Measurements from ENCODE around the gene SELENOI.
"Not testable (repeated sequence)": the region's sequence is repeated elsewhere in the genome, so short reads cannot be mapped to it uniquely, and the experiment has no call there.

SELENOI gene

DNA sequence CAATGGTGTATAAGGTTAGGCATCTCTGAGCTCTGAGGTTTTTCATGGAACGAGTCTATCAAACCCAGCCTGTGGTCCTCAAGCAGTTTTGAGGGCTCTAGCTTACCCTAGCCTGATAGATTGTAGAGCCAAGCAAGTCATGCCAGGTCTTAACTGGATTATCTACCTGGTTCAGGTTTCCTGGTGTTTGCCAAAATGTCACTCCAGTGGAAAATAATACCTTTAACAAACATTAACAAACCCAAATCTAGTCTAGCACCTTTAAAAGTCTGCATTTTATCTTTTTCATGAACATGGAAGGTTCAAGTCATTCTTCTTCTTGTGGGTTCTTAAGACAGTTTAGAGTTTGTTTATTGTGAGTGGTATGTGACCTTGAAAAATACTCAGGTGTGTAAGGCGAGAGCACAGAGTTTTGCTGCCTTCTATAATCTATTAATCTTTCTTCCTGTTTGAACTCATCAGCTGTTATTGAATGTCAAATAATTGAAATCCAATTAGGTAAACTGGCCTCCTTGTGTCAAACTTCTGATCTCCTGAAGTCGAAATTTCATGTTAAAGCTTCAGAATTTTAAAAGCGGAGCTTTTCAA is 14.0 kb downstream of the SELENOI start:
- DNase-seq (ENCODE audit: low read depth), result no peak
- TF ChIP-seq, protein P1, sequence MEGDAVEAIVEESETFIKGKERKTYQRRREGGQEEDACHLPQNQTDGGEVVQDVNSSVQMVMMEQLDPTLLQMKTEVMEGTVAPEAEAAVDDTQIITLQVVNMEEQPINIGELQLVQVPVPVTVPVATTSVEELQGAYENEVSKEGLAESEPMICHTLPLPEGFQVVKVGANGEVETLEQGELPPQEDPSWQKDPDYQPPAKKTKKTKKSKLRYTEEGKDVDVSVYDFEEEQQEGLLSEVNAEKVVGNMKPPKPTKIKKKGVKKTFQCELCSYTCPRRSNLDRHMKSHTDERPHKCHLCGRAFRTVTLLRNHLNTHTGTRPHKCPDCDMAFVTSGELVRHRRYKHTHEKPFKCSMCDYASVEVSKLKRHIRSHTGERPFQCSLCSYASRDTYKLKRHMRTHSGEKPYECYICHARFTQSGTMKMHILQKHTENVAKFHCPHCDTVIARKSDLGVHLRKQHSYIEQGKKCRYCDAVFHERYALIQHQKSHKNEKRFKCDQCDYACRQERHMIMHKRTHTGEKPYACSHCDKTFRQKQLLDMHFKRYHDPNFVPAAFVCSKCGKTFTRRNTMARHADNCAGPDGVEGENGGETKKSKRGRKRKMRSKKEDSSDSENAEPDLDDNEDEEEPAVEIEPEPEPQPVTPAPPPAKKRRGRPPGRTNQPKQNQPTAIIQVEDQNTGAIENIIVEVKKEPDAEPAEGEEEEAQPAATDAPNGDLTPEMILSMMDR (IDR thresholded peaks at IDR 0.05; ENCODE audit: insufficient read depth, low read depth, low read length, missing control alignments), result no peak
- no peak overlapping the region for H3K4me3 ChIP-seq (ENCODE audit: low read length)

DNA sequence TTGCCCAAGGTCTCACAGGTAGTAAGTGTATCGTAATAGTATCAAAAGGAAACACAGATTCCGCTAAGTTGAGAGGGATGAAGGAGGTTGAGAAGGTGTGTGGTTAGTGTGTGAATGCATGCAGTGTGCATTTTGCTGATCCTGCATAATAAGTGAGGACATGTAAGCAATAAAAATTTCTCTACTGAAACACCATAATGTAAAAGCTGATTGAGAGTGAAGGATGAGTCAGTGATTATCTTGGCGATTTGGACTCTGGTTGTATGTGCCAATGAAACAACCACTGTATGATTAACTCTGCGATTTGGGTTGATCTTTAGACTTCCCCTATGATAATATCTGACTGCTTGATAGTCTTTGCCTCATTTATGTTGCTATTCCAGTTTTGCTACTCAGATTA is 17.4 kb downstream of the SELENOI start:
- no peak overlapping the region for H3K4me3 ChIP-seq (ENCODE audit: low read length)
- peak; percentile 50 for DNase-seq (ENCODE audit: low read depth)
- TF ChIP-seq, protein P1 (IDR thresholded peaks at IDR 0.05; ENCODE audit: insufficient read depth, low read depth, low read length, missing control alignments), result no peak

DNA sequence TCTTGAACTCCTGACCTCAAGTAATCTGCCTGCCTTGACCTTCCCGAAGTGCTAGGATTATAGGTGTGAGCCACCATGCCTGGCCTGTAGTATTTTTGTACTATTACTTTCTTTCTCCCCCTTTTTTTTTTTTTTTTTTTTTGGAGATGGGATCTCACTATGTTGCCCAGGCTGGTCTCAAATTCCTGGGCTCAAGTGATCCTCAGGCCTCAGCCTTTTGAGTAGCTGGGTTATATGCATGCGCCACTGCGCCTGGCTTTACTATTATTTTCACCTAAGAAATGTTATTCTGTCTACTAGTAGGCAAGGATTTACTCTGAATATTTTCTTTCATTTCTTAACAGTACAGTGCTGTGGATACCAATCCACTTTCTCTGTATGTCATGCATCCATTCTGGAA is 18.0 kb downstream of the SELENOI start:
- TF ChIP-seq, protein P1 (IDR thresholded peaks at IDR 0.05; ENCODE audit: insufficient read depth, low read depth, low read length, missing control alignments), result no peak
- H3K4me3 ChIP-seq (ENCODE audit: low read length), result no peak overlapping the region
- no peak for DNase-seq (ENCODE audit: low read depth)

DNA sequence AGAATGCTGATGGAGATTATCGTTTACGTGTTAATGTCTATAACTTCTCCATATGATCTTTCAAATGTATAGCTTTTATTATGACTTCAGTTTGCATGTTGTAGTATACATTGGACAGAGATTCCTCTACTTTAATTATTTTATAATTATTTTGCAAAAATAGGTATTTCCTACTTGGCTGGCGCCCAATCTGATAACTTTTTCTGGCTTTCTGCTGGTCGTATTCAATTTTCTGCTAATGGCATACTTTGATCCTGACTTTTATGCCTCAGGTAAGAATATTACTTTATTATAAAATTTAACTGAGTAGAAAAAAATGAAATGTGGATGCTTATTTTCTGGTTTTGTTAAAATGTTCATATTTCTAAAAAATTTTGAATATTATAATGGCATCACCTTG is 18.7 kb downstream of the SELENOI start:
- TF ChIP-seq, protein P1 (IDR thresholded peaks at IDR 0.05; ENCODE audit: insufficient read depth, low read depth, low read length, missing control alignments), result no peak
- no peak for DNase-seq (ENCODE audit: low read depth)
- H3K4me3 ChIP-seq (ENCODE audit: low read length), result no peak overlapping the region

DNA sequence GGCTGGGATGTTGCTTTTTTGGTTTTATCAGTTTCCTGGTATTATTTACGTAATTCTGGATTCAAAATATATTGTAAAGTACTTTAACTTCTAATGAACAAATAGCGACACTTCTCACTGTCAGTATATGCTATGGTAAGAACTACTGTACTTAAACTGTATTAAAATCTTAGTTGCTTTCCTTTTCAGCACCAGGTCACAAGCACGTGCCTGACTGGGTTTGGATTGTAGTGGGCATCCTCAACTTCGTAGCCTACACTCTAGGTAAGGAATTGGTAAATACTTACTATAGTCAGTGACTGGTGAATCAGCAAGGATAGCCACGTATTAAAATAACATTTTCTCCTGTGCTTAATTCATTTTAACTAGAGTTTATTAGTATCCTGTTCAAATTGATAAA is 21.0 kb downstream of the SELENOI start:
- TF ChIP-seq, protein P1 (IDR thresholded peaks at IDR 0.05; ENCODE audit: insufficient read depth, low read depth, low read length, missing control alignments), result no peak

DNA sequence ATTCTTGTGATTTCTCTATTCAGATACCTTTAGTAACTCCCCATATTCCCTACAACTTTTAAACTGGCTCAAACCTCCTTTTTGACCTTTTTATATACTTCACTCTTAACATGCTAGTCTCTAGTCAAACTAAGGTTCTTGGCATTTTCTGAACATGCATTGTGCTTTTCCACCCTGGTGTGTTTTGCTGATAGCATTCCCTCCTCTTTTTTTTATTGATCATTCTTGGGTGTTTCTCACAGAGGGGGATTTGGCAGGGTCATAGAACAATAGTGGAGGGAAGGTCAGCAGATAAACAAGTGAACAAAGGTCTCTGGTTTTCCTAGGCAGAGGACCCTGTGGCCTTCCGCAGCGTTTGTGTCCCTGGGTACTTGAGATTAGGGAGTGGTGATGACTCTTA is 23.7 kb downstream of the SELENOI start:
- not testable (repeated sequence) for H3K4me3 ChIP-seq (ENCODE audit: low read length); DNase-seq (ENCODE audit: low read depth)

More for the DNA sequence above, 21.0 kb downstream of the SELENOI start:
- no peak overlapping the region for H3K4me3 ChIP-seq (ENCODE audit: low read length)
- no peak for DNase-seq (ENCODE audit: low read depth)

DNA sequence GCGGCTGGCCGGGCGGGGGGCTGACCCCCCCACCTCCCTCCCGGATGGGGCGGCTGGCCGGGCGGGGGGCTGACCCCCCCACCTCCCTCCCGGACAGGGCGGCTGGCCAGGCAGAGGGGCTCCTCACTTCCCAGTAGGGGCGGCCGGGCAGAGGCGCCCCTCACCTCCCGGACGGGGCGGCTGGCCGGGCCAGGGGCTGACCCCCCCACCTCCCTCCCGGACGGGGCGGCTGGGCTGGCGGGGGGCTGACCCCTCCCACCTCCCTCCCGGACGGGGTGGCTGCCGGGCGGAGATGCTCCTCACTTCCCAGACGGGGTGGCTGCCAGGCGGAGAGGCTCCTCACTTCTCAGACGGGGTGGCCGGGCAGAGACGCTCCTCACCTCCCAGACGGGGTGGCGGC is 25.0 kb downstream of the SELENOI start:
- not testable (repeated sequence) for DNase-seq (ENCODE audit: low read depth); H3K4me3 ChIP-seq (ENCODE audit: low read length)

DNA sequence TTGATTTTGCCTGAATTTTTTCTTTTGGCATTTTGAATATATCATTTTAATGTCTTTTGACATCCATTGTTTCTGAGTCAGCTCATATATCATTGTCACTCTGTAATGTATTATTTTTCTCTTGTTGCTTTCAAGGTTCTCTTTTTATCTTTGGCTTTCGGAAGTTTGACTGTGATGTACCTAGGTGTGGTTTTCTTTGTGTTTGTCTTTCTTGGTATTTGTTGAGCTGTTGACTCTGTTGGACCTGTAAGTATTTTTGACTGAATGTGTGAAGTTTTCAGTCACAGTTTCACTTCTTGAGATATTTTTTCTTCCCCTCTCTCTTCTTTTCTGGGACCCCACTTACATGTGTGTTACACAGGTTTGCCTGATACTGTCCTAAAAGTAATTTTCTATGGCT is 30.9 kb downstream of the SELENOI start:
- no peak for DNase-seq (ENCODE audit: low read depth)
- TF ChIP-seq, protein P1 (IDR thresholded peaks at IDR 0.05; ENCODE audit: insufficient read depth, low read depth, low read length, missing control alignments), result no peak
- no peak overlapping the region for H3K4me3 ChIP-seq (ENCODE audit: low read length)

Measured in epithelial cell of esophagus (primary cell).